HepG2 (cell line): ENCODE results near the gene BMP2K. TPM values are rescaled to one million over a fixed set of nuclear protein-coding genes. Genes with fewer than 3 reads are reported as not detected.
A peak's percentile ranks its signal among the peaks of the same experiment; 100 is the strongest.

Source experiments
- ATAC-seq: fragments of 200-7000 bp; cut with Tn5 transposase; 3 replicates; pipeline ENCODE4 v1.9.1; 2020; ENCODE audit warnings: mild to moderate bottlenecking, moderate library complexity
- BruUV-seq: library from RNA; stranded (reverse); fragments of 400-500 nt; replicated peaks from 2 replicates; lab custom pipeline; 2021; lab: Mats Ljungman, UMichigan
- CTCF ChIA-PET: fragments of 300-600 bp; formaldehyde crosslinking; extraction: SDS; loops from one replicate; lab custom pipeline; 2021; ENCODE audit warnings: low total read pairs, inconsistent platforms, low intra/inter-chr PET ratio; lab: Yijun Ruan, JAX
- POLR2A ChIA-PET: fragments of 350-600 bp; sonication (Branson Sonifier 250); formaldehyde crosslinking; loops from one replicate; lab custom pipeline; 2020; ENCODE audit warnings: antibody characterized with exemption, inconsistent platforms; lab: Yijun Ruan, JAX
- DNase-seq: peaks from one replicate; pipeline ENCODE4 v3.0.0-alpha.2; 2015; ENCODE audit warnings: low spot score
- FAIRE-seq: peaks from 3 replicates; lab custom pipeline; 2011; peaks lifted over from hg19 to GRCh38; lab: Jason Lieb, UNC
- H2AFZ ChIP-seq: one replicate; pipeline ENCODE4 v1.6.1; 2011; ENCODE audit warnings: low read length, inconsistent platforms
- H3K27ac ChIP-seq: fragments of 300-600 bp; 3 replicates; pipeline ENCODE4 v1.8.0; 2011; ENCODE audit warnings: mixed run types, mild to moderate bottlenecking, mixed read lengths, low read length, inconsistent platforms; ENCODE audit not compliant: insufficient read depth; ENCODE audit errors: extremely low read length
- H3K27me3 ChIP-seq, 2 experiments: fragments of 200-600 bp in 1 of 2; 2 replicates in 1 of 2; 3 replicates in 1 of 2; pipeline versions ENCODE4 v1.6.0 to v1.8.0; 2011; ENCODE audit warnings: low read length in 2 of 2, mild to moderate bottlenecking in 2 of 2, moderate library complexity in 2 of 2, inconsistent platforms in 1 of 2; ENCODE audit not compliant: insufficient read depth in 2 of 2, control insufficient read depth in 1 of 2
- H3K36me3 ChIP-seq, 2 experiments: fragments of 200-600 bp in 1 of 2; replicated peaks in 1 of 2; 2 replicates in 1 of 2; 3 replicates in 1 of 2; pipeline versions ENCODE4 v1.5.1 to v1.8.0; 2011; ENCODE audit warnings: low read length in 2 of 2, inconsistent platforms in 1 of 2; ENCODE audit not compliant: insufficient read depth in 2 of 2, control insufficient read depth in 1 of 2
- H3K4me1 ChIP-seq: 2 replicates; pipeline ENCODE4 v1.5.1; 2012; ENCODE audit warnings: low read length, inconsistent platforms; ENCODE audit not compliant: insufficient read depth
- H3K4me2 ChIP-seq: 2 replicates; pipeline ENCODE4 v1.6.0; 2011; ENCODE audit warnings: low read depth, low read length, inconsistent platforms
- H3K4me3 ChIP-seq, 3 experiments: fragments of 200-600 bp in 1 of 3; sonication (generic), shearing (Covaris generic) in 1 of 3; replicated peaks in 1 of 3; 2 replicates each; pipeline ENCODE4 v1.5.1; 2011 to 2016; ENCODE audit warnings: low read length in 3 of 3, inconsistent platforms in 2 of 3, low read depth in 2 of 3, mild to moderate bottlenecking in 2 of 3, control low read depth in 1 of 3, mixed read lengths in 1 of 3; ENCODE audit not compliant: insufficient read depth in 1 of 3
- H3K79me2 ChIP-seq: one replicate; pipeline ENCODE4 v1.6.1; 2011; ENCODE audit warnings: low read length, inconsistent platforms; ENCODE audit not compliant: insufficient read depth
- H3K9ac ChIP-seq: 2 replicates; pipeline ENCODE4 v1.6.0; 2011; ENCODE audit warnings: mild to moderate bottlenecking, low read depth, low read length, inconsistent platforms; ENCODE audit not compliant: insufficient read depth
- H3K9me3 ChIP-seq: 2 replicates; pipeline ENCODE4 v1.5.1; 2012; ENCODE audit warnings: mild to moderate bottlenecking, low read length
- H4K20me1 ChIP-seq: 2 replicates; pipeline ENCODE4 v1.6.0; 2011; ENCODE audit warnings: inconsistent platforms, mild to moderate bottlenecking, low read length, moderate library complexity; ENCODE audit not compliant: insufficient read depth
- CTCF ChIP-seq: sonication (generic); formaldehyde crosslinking; IDR thresholded peaks from 2 replicates; pipeline ENCODE4 v1.5.0; 2020; ENCODE audit warnings: mild to moderate bottlenecking, missing genetic modification reagents, moderate library complexity
- POGK ChIP-seq: sonication (generic); formaldehyde crosslinking; conservative IDR thresholded peaks from 2 replicates; pipeline ENCODE4 v1.8.0; 2022; ENCODE audit warnings: mild to moderate bottlenecking, moderate library complexity, missing genetic modification reagents
- PRDM15 ChIP-seq: sonication (generic); formaldehyde crosslinking; IDR thresholded peaks from 2 replicates; pipeline ENCODE4 v1.4.0; 2020; ENCODE audit warnings: missing genetic modification reagents
- RERE ChIP-seq: IDR thresholded peaks from 2 replicates; pipeline ENCODE4 v1.6.1; 2016; ENCODE audit warnings: low read depth, missing genetic modification reagents, missing compliant biosample characterization
- SRSF9 ChIP-seq: fragments of 200-400 bp; formaldehyde crosslinking; IDR thresholded peaks from 2 replicates; pipeline ENCODE4 v1.6.1; 2018; ENCODE audit warnings: borderline replicate concordance, mild to moderate bottlenecking, low read depth, low read length; ENCODE audit not compliant: insufficient read depth, poor library complexity, severe bottlenecking
- STAG1 ChIP-seq: sonication (generic); formaldehyde crosslinking; IDR thresholded peaks from 2 replicates; pipeline ENCODE4 v1.4.0; 2020; ENCODE audit warnings: missing genetic modification reagents
- ZNF256 ChIP-seq: sonication (generic); formaldehyde crosslinking; conservative IDR thresholded peaks from 2 replicates; pipeline ENCODE4 v1.4.0; 2020; ENCODE audit warnings: missing genetic modification reagents
- WGBS: methylation state at CpG from one replicate; pipeline ENCODE4 v1.1.6; 2017; ENCODE audit warnings: low lambda C conversion rate; 5-methylcytosine and 5-hydroxymethylcytosine counted together
- in situ Hi-C: cut with HindIII; loops from 2 replicates; pipeline ENCODE4 v1.10.0; 2017; ENCODE audit warnings: low pct_unique_long_range_greater_than_20kb; ENCODE audit not compliant: extremely low pct_ligation_motif_present
- intact Hi-C: fragments of 100-400 bp; cut with micrococcal nuclease; formaldehyde crosslinking; loops from one replicate; pipeline ENCODE4 v1.10.0; 2022; ENCODE audit not compliant: unreplicated experiment
- polyA plus RNA-seq, 8 experiments: library from polyadenylated mRNA; depleted of rRNA in 3 of 8; stranded (reverse) in 7 of 8; unstranded in 1 of 8; fragments of >200 nt; fragmentation: Illumina TruSeq in 4 of 8; extraction: Trizol in 4 of 8; gene quantifications; 2 replicates each; pipeline versions ENCODE4 v1.2.1 to v1.2.3, GENCODE V29; 2011 to 2016; ENCODE audit warnings: low read depth in 4 of 8, missing spikeins in 1 of 8, mixed read lengths in 1 of 8; ENCODE audit not compliant: insufficient read depth in 1 of 8
- total RNA-seq, 5 experiments: library from RNA; depleted of rRNA; stranded (reverse); fragments of >200 nt; fragmentation: Illumina TruSeq; extraction: Trizol; gene quantifications; 2 replicates each; pipeline ENCODE4 v1.2.3, GENCODE V29; 2016; ENCODE audit warnings: low read depth in 1 of 5

BMP2K gene
- total and polyA plus RNA-seq, 2 of the 13 experiments (the other 11 are each of a cell fraction or from before 2014, with no cell fraction given): 8.6 to 15.2 TPM

- 8% methylated on average over 11 of the region's 11 CpGs for WGBS
- CTCF ChIA-PET: interaction anchor here (2.0 kb wide), 1 partner anchor 622 kb away, joined by 6 read pairs; no protein-coding TSS in a partner anchor
Observed at GRCh38 chr4:78953769-78954666, 177.9 kb downstream of the BMP2K start.

More at GRCh38 chr4:78953769-78954666, 177.9 kb downstream of the BMP2K start:
- Histone ChIP-seq H3K4me2 (no peak overlapping the region), H3K27ac (no peak overlapping the region)
- ATAC-seq: peak; percentile 76
- no TSS peak for BruUV-seq
- TF ChIP-seq RERE (CRISPR knock-in tag) (no peak), CTCF (CRISPR knock-in tag) (peak; percentile 59), PRDM15 (CRISPR knock-in tag) (no peak), ZNF256 (CRISPR knock-in tag) (no peak), STAG1 (peak; percentile 66), POGK (CRISPR knock-in tag) (no peak), SRSF9 (no peak)
- TF ChIP-seq, all 625 proteins: peak for 2
- Histone ChIP-seq H3K4me1 (no peaks in the 10 kb centered on the region), H3K27me3 (0 out of 5 replicates have a peak, but pooled peaks cover 0 to 8% of the 10 kb centered on the region in 2 experiments), H3K9me3 (no peaks in the 10 kb centered on the region), H2AFZ (no peak overlapping the region), H3K4me3 (no peak overlapping the region), H3K9ac (no peak overlapping the region), H3K36me3 (no peaks in the 10 kb centered on the region), H3K79me2 (no peaks in the 10 kb centered on the region), H4K20me1 (no peaks in the 10 kb centered on the region)
- in situ Hi-C loops (loop anchor here (10.0 kb wide), 1 partner anchor 1261 kb away; no protein-coding TSS in a partner anchor), intact Hi-C loops (loop anchor here (5.0 to 10.0 kb wide), 2 partner anchors 961 to 1383 kb away; partner anchors contain the start of gene CFAP299)
- FAIRE-seq (peak; percentile 15), DNase-seq (peak; percentile 9)
- POLR2A ChIA-PET: no interaction called here
